ENCODE measurements around the gene PLA2G4D. TPM values are rescaled to one million over a fixed set of nuclear protein-coding genes. Genes with fewer than 3 reads are reported as not detected.

PLA2G4D gene
- total RNA-seq, 1 donor from 2014 or later, result not detected

DNA sequence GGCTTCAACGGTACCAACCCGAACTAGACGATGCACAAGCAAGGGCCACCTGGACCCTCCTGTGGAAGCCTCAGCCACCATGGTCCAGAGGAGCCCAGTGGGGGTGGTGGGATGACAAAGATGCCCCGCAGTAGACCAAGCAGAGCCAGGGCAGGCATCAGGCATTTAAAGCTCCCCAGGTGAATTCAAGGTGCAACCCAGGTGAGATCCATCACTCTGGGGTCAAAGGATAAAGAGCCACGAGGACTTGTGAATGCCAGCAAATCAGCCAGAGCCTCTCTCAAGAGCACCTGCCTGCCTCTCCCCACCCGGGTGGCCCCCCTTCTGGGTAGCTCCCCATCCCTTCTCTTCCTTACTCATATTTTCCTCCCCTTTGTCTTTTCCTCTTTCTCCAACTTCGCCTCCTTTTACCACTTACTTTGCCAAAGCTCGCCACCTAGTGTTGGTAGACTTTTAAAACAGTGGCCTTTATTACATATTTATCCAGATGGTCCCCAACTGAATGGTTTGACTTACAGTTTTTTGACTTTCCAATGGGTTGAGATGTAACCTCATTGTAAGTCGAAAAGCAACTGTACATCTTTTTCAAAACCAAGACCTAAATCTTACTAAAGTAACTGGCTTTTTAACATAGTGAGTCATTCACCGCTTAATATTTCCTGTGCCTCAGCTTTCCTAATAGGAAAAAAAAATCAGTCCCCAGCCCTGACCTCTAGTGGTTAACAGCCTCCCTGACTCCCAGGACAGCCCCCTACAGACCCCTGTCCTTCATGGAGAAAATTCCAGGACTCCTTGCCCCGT is 43.3 kb upstream of the PLA2G4D start:
- H3K27ac Mint-ChIP-seq, result no peak overlapping the region
- CTCF ChIA-PET, result interaction anchor here (0.8 to 1.1 kb wide), 3 partner anchors 12 to 365 kb away, joined by 3 to 4 read pairs (median 3); no protein-coding TSS in a partner anchor
- TF ChIP-seq, protein P1, sequence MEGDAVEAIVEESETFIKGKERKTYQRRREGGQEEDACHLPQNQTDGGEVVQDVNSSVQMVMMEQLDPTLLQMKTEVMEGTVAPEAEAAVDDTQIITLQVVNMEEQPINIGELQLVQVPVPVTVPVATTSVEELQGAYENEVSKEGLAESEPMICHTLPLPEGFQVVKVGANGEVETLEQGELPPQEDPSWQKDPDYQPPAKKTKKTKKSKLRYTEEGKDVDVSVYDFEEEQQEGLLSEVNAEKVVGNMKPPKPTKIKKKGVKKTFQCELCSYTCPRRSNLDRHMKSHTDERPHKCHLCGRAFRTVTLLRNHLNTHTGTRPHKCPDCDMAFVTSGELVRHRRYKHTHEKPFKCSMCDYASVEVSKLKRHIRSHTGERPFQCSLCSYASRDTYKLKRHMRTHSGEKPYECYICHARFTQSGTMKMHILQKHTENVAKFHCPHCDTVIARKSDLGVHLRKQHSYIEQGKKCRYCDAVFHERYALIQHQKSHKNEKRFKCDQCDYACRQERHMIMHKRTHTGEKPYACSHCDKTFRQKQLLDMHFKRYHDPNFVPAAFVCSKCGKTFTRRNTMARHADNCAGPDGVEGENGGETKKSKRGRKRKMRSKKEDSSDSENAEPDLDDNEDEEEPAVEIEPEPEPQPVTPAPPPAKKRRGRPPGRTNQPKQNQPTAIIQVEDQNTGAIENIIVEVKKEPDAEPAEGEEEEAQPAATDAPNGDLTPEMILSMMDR (IDR thresholded peaks at IDR 0.05), result peak; percentile 33
- peaks cover 3% of the 10 kb centered on the region for H3K27me3 Mint-ChIP-seq
- ATAC-seq (ENCODE audit: low read depth), result no peak
- POLR2A ChIA-PET, result no interaction called here
- no peaks in the 10 kb centered on the region for H3K4me1 Mint-ChIP-seq
- intact Hi-C loops (cut with micrococcal nuclease), result loop anchor here (1.0 kb wide), 1 partner anchor 148 kb away; no protein-coding TSS in a partner anchor
- no peak overlapping the region for H3K4me3 Mint-ChIP-seq
- H3K36me3 Mint-ChIP-seq (ENCODE audit: low read depth), result no peaks in the 10 kb centered on the region
- no peaks in the 10 kb centered on the region for H3K9me3 Mint-ChIP-seq
- DNase-seq, result peak; percentile 15

DNA sequence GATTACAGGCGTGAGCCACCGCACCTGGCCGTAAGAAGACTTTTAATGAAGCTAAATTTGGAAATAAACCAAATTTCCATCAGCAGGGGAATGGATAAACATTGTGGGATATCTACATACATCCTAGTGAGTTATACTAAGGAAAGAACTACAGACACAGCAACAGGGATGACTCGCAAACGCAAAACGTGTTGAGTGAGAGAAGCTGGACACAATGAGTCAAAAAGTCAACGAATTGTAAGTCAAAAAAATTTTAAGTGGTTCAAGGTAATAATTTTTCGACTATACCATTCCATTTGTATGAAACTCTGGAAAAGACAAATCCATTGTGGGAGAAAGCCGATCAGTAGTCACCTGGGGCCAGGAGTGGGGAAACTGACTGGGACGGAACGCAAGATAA is 42.2 kb upstream of the PLA2G4D start:
- ChIA-PET POLR2A (no interaction called here), CTCF (interaction anchor here (0.6 to 1.5 kb wide), 2 partner anchors 19 to 980 kb away, joined by 3 to 5 read pairs; no protein-coding TSS in a partner anchor)
- Mint-ChIP-seq H3K4me1 (no peaks in the 10 kb centered on the region), H3K4me3 (no peak overlapping the region), H3K9me3 (no peaks in the 10 kb centered on the region), H3K36me3 (ENCODE audit: low read depth) (no peaks in the 10 kb centered on the region), H3K27me3 (peaks cover 3% of the 10 kb centered on the region), H3K27ac (no peak overlapping the region)
- intact Hi-C loops (cut with micrococcal nuclease), result no loop called here
- no peak for ATAC-seq (ENCODE audit: low read depth)
- no peak for DNase-seq
- TF ChIP-seq, protein P1 (IDR thresholded peaks at IDR 0.05), result no peak

DNA sequence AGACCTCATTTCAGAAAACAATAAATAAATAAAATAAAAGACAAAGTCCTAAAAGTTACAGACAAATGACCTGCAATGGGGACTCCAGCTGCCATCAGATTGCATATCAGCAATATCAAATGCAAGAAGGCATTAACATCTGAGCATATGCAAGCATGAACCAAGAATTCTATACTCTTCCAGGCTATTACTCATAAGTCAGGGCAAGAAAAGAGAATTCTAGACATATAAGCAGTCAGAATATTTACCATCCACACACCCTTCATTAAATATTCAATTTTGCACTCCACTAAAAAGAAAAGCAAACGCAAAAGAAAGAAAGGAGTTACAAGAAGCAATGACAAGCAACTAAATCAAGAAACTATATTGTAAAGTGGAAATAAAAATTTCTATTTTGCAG is 41.0 kb upstream of the PLA2G4D start:
- no peak overlapping the region for H3K4me3 Mint-ChIP-seq
- TF ChIP-seq, protein P1 (IDR thresholded peaks at IDR 0.05), result no peak
- CTCF ChIA-PET, result interaction anchor here (0.7 to 1.5 kb wide), 3 partner anchors 18 to 145 kb away, joined by 3 to 5 read pairs (median 3); no protein-coding TSS in a partner anchor
- intact Hi-C loops (cut with micrococcal nuclease), result no loop called here
- DNase-seq (no peak), ATAC-seq (ENCODE audit: low read depth) (no peak)
- no peaks in the 10 kb centered on the region for H3K36me3 Mint-ChIP-seq (ENCODE audit: low read depth)
- POLR2A ChIA-PET, result no interaction called here
- H3K4me1 Mint-ChIP-seq, result no peaks in the 10 kb centered on the region
- no peak overlapping the region for H3K27ac Mint-ChIP-seq
- no peaks in the 10 kb centered on the region for H3K9me3 Mint-ChIP-seq
- peaks cover 3% of the 10 kb centered on the region for H3K27me3 Mint-ChIP-seq

DNA sequence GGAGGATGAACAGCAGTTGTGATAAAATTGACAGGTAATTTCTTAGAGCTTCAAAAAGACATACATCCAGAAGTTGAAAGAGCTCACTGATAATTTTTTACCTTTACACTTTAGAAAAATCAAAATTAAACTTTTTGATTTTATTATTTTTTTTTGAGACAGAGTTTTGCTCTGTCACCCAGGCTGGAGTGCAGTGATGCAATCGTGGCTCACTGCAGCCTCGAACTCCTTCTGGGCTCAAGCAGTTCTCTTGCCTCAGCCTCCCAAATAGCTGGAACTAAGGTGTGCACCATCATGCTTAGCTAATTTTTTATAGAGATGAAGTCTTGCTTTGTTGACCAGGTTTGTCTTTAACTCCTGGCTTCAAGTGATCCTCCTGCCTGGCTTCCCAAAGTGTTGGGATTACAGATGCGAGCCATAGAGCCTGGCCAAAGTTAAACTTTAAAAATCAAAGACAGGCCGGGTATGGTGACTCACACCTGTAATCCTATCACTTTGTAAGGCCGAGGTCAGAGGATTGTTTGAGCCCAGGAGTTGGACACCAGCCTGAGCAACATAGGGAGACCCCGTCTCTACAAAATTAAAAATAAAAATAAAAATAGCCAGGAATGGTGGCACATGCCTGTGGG is 40.4 kb upstream of the PLA2G4D start:
- intact Hi-C loops (cut with micrococcal nuclease), result no loop called here
- no peaks in the 10 kb centered on the region for H3K4me1 Mint-ChIP-seq
- H3K36me3 Mint-ChIP-seq (ENCODE audit: low read depth), result no peaks in the 10 kb centered on the region
- ATAC-seq (ENCODE audit: low read depth), result no peak
- CTCF ChIA-PET, result interaction anchor here (0.9 kb wide), 1 partner anchor 145 kb away, joined by 3 read pairs; no protein-coding TSS in a partner anchor
- DNase-seq, result no peak
- no peaks in the 10 kb centered on the region for H3K9me3 Mint-ChIP-seq
- TF ChIP-seq, protein P1 (IDR thresholded peaks at IDR 0.05), result no peak
- H3K27ac Mint-ChIP-seq, result no peak overlapping the region
- H3K4me3 Mint-ChIP-seq, result no peak overlapping the region
- POLR2A ChIA-PET, result no interaction called here
- peaks cover 5% of the 10 kb centered on the region for H3K27me3 Mint-ChIP-seq

DNA sequence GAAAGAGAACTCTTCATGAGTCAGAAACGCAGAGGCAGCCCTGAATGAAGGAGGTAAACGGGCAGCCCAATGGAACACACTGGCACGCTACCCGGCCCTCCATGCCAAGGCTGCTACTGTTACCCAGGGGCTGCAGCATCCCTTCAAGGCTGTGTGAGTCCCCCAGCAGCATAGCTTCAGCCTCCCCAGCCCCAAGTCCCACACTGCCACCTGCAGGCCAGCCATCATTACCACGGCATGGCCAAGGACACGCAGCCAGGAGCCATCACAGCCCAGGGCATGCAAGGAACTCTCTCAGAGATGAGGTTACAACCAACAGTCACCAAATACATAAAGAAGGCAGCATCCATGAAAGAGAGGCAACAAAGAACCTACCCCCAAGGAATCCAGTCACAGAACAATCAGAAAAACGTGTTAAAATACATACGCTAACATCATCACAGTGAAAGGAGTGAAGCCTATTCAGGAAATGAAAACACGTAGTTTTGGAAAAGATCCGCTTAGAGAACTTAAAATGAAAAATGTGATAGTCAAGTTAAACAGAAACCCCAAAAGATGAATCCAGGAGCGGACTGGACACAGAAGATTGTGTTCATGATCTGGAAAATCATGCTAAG is 39.6 kb upstream of the PLA2G4D start:
- intact Hi-C loops (cut with micrococcal nuclease), result no loop called here
- H3K4me1 Mint-ChIP-seq, result no peaks in the 10 kb centered on the region
- peak; percentile 58 for ATAC-seq (ENCODE audit: low read depth)
- H3K9me3 Mint-ChIP-seq, result no peaks in the 10 kb centered on the region
- DNase-seq, result no peak
- no peak overlapping the region for H3K27ac Mint-ChIP-seq
- TF ChIP-seq, protein P1 (IDR thresholded peaks at IDR 0.05), result no peak
- no peaks in the 10 kb centered on the region for H3K36me3 Mint-ChIP-seq (ENCODE audit: low read depth)
- POLR2A ChIA-PET, result no interaction called here
- CTCF ChIA-PET, result interaction anchor here (1.5 kb wide), 1 partner anchor 145 kb away, joined by 4 read pairs; no protein-coding TSS in a partner anchor
- peaks cover 10% of the 10 kb centered on the region for H3K27me3 Mint-ChIP-seq
- H3K4me3 Mint-ChIP-seq, result no peak overlapping the region

All from activated B cell treated with CpG ODN at 0.5 μM for 24 hours (primary cell).